Measurements from ENCODE around the gene PLD1.
"Not testable (repeated sequence)": the region's sequence is repeated elsewhere in the genome, so short reads cannot be mapped to it uniquely, and the experiment has no call there.

PLD1 gene

GRCh38 chr3:171770689-171771620, 39.3 kb downstream of the PLD1 start:
- no peak for DNase-seq

DNA sequence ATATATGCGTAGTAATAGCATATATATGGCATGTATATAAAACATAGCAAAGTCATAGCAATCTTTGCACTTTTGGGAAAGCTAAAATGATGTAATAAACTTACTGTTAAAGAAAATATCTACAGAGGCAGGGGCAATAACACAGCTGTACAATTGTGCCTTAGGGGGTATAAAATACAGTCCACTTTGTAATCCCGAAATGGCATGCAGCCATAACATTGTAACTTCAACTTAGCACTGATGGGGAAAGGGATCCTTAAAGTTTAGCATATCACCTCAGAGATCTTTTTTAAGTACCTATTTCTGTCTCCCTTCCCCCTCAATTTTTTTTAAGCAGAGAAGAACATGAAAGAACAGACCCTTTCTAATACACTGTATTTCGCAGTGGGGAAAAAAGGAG, 40.8 kb downstream of the PLD1 start:
- DNase-seq = no peak

- DNase-seq = no peak
Observed at GRCh38 chr3:171768986-171769385, 41.3 kb downstream of the PLD1 start.

DNA sequence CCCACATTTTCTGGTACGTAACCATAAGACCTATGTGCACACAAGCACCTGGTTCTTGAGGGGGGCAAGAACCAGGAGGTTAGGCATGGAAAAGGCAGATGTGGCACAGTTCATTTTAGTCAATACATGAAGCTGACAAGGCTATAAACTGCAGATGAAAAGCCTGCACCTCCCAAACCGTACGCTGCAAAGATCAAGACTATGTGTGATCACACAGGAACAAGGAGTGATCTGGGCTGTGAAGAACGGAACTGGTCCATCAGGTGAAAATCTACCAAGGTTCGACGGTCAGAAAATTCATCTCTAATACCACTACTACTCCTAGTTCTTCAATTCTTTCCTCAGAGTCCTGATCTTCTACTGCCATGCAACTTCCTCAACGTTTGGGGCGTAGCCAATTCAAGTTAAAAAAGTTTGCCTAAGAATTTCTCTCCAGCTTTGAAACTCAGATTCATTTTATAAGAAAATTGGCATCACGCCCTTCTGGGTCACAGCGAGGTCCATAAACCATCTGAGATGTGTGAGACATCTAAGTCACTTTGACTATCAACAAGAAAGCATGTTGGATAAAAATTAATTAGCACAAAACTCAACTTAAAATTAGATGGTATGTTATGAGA, 41.9 kb downstream of the PLD1 start:
- DNase-seq = no peak

DNA sequence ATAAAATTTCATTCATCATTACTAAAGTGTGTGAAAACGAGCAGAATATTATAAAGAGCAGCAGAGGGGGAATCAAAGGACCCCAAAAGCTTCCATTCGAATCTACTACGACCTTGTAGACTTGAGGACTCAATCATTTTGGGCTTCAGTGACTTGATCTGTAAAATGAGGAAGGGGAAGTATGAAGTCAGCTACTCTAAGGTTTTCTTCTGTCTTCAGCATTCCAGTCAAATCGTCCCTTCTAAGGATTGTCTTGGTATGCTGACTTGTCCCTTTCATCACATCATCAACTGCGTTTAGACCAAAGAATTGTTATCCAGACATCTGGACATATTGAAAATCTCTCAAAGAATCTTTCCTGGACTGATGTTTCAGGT, 44.8 kb downstream of the PLD1 start:
- no peak for DNase-seq

DNA sequence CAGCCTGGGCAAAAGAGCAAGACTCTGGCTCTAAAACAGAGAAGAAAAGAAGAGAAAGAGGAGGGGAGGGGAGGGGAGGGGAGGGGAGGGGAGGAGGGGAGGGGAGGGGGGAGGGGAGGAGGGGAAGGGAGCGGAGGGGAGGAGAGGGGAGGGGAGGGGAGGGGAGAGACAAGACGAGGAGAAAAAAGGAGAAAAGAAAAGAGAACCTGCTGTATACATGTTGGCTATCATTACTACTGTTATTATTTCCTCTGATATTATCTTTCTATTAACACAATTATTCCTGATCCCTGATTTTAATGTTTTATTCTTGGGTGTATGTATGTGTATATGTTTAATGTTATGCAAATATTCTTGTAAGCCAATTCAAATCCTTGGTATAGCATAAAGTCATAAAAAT, 46.9 kb downstream of the PLD1 start:
- no peak for DNase-seq

DNA sequence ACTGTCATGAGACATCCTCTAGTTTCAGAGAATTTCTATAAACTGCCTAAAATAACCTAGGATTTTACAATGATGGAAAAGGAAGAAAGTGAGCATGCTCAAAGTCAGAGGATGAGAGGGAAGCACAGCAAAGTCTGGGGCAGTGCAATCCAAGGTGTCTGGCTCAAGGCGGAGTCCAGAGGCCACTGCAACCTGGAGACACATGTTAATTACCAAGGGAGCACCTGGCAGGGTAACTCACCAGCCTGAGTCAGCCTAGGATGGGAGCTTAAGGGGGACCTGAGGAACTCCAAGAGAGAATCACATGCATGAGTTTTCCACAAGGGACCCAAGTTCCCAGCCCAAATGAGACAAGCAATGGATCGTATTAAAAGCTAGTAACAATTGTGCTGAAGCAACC, 49.8 kb downstream of the PLD1 start:
- no peak for DNase-seq

DNA sequence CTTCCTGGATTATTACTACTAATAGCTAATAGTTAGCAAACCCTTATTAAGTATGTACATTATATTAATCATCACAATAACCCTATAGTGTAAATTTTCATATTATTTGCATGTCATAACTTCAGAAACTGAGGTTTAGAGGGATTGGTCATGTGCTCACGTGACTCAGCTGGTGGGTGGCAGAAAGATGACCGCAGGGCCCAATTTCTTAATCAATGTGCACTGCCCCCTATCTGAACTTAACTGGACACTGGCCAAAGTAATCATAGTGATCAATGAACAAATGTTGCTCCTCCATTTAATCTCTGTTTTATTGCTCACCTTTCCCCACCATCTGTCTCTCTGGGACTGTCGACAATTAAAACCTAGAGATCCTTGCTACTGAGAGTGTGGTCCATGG, 52.2 kb downstream of the PLD1 start:
- DNase-seq = no peak

GRCh38 chr3:171757361-171758034, 52.8 kb downstream of the PLD1 start:
- DNase-seq = no peak

GRCh38 chr3:171755656-171756055, 54.6 kb downstream of the PLD1 start:
- no peak for DNase-seq

DNA sequence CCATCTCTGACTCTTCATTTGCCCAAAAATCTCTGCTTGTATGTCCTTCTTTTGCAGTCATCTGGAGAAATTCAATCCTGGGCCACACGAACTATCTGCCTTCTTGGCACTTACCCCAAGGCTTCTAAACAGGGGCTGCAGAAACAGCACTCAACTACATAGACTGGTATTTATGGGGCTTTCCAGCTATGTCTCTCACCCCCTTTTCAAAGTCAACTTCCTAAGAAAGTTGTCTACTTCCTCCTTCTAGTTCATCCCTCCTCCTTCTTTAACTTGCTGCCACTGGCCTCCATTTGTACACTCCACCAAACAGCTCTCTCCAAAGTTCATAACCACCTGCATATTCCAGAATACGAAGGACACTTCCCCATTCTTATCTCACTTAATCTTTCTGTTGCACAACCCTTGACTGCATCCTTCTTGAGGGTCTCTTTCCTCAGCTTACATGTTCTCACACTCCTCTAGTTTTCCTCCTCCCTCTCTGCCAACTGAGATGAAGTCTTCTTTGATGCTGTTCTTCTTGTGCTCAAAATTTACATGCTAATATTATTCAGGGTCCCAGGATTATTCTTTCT, 55.2 kb downstream of the PLD1 start:
- DNase-seq = no peak

GRCh38 chr3:171753665-171754408, 56.4 kb downstream of the PLD1 start:
- DNase-seq = no peak

DNA sequence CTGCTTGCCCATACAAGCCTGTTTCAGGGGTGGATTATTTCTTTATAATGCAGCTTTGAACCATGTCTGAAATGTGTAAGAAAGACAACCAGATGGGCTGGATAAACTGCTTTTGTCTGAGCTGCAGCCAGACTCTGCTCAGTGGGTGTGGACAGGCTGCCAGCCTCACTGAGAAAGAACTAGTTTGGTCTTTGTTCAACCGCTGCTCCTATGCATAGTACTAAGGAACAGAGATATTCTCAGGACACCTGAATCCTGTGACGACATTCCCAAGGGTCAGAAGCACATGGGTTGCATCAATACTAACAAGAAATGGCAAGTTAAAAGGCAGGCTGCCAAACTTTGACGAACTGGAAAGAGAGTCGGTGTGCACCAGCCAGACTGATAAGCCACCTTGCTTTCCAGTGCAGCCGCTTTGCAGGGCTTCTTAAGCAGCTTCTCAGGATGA, 57.2 kb downstream of the PLD1 start:
- peak; percentile 3 for DNase-seq

DNA sequence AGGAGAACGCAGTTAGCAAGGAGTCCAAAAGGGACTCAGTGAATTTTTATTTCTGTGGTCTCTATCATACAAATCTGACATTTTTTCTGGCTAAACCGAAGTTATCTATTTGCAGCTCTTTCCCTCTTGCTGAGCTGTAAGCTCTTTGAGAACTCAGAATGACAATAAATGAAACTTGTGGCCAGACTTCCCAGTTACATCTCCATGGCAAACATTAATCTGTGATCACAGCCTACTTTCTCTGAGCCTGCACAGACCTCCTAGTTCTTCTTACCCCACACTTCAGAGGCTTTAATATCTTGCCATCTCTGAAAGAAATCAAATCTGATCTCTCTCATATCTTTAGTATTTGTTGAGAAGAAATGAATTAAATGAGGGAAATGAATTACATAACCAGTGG, 58.0 kb downstream of the PLD1 start:
- no peak for DNase-seq

GRCh38 chr3:171749124-171749523, 61.2 kb downstream of the PLD1 start:
- DNase-seq = no peak

DNA sequence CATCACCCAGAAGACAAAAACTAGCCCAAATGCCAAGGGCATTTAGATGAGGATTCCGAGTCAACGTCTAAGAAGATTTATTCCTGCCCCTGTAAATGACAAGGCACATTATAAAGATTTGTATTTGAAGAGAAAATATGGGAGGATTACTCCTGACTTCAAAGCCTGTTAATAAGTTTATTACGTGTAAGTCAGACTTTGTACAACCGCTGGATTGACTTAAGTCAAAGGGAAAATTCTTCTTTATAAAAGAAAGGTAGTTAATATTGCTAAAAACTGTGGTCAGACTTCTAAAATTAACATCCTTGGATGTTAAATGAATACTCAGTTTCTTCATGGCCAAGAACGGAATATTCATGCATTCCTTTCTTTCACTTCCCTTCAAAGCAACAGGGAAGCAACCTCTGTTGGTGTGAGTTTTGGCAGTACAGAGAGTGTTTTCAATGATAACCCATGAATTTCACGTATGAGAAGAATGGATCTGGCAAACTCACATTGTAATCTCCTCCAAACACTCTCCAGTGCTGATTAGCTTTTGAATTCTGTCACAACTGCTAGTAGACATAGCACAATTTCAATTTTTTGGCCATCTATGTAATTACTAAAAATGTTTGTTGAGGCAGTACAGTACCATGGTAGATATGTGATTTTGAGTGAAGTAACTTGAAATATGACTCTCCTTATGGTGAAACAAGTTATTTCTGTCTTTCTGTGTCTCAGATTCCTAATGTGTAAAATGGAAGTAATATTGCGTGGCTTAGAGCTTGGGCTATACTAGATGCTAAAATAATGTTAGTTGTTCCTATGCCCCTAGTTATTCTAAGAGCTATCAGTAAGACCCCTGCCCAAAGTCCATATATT, 62.0 kb downstream of the PLD1 start:
- no peak for DNase-seq

GRCh38 chr3:171747223-171747920, 62.9 kb downstream of the PLD1 start:
- DNase-seq = no peak

GRCh38 chr3:171746320-171747222, 63.7 kb downstream of the PLD1 start:
- DNase-seq = not testable (repeated sequence)

- no peak for DNase-seq
Observed at GRCh38 chr3:171745577-171746319, 64.5 kb downstream of the PLD1 start.
